CD4-positive, alpha-beta T cell treated with Interferon gamma for 1 hour (primary cell): ENCODE results near the gene RBP2.

Experiments used
- DNase-seq: peaks from one replicate; pipeline ENCODE4 v3.0.0-alpha.2; 2020

RBP2 gene

GRCh38 chr3:139476348-139476747 is at the start of gene RBP2:
RBP2 (minus strand) TSS chr3:139476516; CDS start chr3:139476459, 57 bp downstream.
- no peak for DNase-seq

- no peak for DNase-seq
Observed at GRCh38 chr3:139524841-139525636, 48.7 kb upstream of the RBP2 start.

GRCh38 chr3:139523718-139524117 is 47.4 kb upstream of the RBP2 start:
- DNase-seq, result no peak

GRCh38 chr3:139523166-139523565 is 46.9 kb upstream of the RBP2 start:
- no peak for DNase-seq

GRCh38 chr3:139522421-139522820 is 46.1 kb upstream of the RBP2 start:
- no peak for DNase-seq

GRCh38 chr3:139521816-139522215 is 45.5 kb upstream of the RBP2 start:
- DNase-seq, result no peak

DNA sequence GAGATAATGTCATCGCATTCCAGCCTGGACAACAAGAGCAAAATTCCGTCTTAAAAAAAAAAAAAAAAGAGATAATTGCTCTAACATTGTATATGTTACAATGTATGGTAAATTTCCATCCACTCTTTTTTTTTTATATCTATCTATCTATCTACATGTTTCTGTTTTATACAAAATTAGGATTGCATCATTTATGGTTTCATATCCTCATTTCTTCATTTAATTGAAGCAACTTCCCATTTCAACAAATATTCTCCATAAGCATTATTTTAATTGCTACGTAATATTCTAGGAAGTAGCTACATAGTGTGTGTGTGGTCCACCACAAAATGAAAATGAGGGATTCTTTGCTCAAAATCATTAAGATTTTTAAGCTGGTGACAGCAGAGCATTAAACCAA is 44.8 kb upstream of the RBP2 start:
- no peak for DNase-seq

DNA sequence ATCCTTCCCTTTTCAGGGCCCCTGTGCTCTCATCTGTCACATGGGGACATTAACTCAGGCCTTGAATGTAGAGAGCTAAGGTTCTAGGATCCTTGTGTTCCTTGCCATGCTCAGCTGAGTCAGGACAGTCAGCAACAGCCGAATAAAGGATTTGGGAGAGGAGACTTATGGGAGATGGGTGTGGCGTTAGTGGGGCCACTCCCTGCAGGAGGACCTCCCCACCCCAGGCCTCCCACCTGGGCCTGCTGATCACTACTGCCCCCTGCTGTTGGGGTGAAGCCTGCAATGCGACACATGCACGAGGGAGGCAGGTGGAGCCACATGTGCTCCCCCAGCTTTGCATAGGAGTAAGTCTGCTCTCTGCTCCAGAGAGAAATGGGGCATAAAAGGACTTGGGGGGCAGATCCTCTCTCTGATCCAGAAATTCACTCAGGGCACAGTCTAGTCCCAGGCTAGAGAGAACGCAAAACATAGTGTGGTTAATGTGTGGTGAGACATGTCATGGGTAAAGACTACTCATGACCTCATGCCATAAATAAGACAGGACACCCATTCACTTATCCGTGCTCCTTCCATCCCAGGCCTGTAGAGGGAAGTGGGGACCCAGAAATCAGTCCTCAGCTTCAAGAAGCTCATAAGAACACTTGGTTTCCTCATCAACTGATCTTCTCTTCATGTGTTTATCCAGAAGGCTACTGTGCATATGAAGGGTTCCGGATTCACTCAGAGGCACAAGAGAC is 43.9 kb upstream of the RBP2 start:
- DNase-seq, result no peak

DNA sequence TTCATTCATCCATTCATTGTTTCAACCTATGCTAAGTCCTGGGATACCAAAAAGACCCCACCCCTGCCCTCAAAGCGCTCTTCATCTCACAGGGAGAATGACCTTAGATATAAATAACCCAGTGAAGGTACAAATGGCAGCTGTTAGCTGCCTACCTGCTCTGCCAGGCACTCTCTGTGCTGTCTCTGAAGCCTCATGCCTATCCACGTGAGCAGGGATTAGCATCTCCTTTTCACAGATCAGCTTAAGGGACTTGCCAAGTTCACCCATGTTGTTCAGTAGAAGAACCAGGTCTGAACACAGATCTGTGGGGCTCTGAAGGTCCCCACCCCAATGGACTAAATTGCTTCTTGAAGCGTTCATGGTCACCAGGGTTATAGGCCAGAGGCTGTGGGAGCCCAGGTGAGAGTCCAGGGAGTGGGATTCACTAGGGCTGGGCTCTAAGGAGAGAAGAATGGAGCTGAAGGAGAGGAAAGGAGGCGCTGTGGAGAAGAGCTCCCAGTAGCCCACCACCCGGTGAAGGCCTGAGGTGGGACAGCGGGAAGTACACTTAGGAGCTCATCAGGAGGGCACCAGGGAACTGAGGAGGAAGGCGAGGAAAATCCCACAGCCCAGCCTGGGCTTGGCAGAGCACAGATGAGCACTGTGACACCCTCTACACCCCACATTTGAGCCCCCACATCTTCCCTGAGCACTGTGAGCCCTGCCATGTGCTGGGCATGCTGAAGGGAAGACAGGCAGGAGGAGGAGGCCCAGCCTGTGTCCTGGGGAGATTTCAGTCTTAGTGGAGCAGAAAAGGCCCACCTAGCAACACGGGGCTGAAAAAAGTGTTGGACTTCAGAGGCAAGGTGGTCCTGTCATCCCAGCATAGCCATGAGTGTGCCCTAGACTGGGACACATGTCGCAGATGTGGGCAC is 42.9 kb upstream of the RBP2 start:
- DNase-seq, result no peak

GRCh38 chr3:139518306-139518705 is 42.0 kb upstream of the RBP2 start:
- DNase-seq, result no peak

GRCh38 chr3:139517321-139518065 is 41.2 kb upstream of the RBP2 start:
- DNase-seq, result no peak

DNA sequence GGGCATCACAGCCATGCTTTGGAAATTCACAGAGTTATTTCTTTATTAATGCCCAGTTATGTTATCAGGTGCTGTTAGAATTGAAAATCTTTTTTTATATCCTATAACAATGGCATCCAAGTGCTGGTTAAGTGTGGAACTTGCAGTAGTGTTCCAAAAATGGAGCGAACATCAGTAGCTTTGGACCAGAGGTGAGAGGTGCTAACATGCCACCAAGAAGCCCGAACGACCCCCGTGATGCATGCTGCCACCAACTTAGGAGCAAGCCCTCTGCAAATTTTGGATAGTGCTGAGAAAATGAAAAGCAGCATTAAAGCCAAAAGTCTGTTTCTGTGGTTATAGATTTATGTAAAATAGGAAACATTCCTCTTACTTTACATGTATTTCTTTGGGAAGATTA is 38.4 kb upstream of the RBP2 start:
- DNase-seq, result no peak

DNA sequence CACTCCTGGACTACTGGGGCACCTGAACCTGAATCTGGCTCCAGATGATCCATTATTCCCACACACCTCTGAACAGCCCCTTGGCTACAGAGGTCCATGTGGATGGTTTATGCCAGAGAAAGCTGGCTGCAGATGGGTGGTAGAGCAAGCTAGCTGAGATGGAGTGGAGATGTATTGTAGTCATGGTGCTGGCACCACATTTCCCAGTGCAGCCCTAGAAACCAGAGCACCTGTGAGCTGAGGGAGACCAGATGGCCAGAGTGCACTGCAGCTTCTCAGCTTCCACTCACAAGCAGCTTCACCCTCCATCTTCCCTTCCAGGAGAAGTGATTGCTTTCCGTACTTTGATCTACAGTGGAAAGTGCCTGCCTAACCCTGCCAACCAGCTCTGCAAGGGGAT is 33.3 kb upstream of the RBP2 start:
- DNase-seq, result no peak

GRCh38 chr3:139506766-139507165 is 30.4 kb upstream of the RBP2 start:
- DNase-seq, result no peak

- DNase-seq, result no peak
Observed at GRCh38 chr3:139505829-139506386, 29.6 kb upstream of the RBP2 start.

DNA sequence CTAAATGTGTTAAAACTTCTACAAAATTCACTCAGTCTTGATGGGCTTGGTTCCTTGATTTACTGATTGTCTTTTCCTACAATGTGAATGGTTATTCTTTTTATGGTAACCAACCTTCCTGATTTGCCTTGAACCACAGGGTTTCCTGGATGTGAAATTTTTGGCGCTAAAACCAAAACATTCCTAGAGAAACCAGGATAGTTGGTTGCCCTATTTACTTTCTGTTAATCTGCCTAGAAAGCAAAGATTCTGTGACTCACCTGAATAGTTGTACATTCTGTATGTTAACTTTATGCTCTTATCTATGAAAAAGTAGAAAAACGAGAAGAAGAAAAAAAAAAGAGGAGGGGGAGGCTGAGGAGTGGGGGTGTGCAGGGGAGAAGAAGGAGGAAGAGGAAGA is 23.2 kb upstream of the RBP2 start:
- no peak for DNase-seq

- DNase-seq, result no peak
Observed at GRCh38 chr3:139493826-139494385, 17.6 kb upstream of the RBP2 start.

- DNase-seq, result no peak
Observed at GRCh38 chr3:139491966-139492365, 15.7 kb upstream of the RBP2 start.

DNA sequence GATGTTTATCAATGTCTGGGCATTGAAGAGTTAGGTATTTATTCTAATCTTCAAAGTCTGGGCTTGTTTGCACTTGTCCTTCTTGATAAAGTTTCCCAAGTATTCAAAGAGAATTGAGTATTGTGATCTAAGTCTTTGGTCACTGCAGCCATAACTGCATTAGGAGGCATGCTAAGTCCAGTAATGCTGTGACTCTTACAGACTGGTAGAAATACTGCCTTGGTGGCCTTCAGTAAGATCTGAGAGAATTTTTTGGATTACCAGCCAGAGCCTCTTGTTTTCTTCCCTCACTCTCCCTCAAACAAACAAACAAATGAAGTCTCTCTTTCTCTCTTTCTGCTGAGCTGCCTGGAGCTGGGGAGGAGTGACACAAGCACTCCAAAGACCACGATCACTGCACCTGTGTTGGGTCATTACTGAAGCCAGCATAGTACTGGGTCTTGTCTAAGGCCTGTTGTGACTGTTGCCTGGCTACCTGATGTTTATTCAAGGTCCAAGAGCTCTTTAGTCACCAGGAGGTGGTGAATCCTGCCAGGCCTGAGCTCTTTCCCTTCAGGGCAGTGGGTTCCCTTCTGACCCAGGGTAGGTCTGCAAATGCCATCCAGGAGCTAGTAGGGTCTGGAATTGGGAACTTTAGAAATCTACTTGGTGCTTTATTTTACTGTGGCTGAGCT is 14.8 kb upstream of the RBP2 start:
- DNase-seq, result no peak

- DNase-seq, result no peak
Observed at GRCh38 chr3:139482206-139482605, 5.9 kb upstream of the RBP2 start.

DNA sequence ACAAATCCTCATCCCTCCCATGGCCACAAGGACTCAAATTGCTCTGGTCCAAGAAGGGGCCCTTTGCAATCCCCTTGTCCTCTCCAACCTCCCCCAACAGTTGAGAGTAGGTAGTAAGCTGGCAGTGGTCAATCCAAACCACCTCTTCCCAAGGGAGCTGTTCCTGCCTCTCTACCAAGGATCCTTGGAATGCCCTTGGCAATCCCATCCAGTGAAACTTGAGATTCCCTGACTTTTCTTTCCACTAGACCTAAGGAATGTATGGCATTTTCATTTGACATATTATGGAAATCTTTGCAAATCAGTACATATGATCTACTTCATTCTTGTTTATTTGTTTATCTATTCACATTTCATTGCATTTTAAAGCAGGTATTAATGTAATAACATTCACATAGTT is 4.8 kb upstream of the RBP2 start:
- no peak for DNase-seq
